ENCODE measurements around the gene FBF1.

FBF1 gene

DNA sequence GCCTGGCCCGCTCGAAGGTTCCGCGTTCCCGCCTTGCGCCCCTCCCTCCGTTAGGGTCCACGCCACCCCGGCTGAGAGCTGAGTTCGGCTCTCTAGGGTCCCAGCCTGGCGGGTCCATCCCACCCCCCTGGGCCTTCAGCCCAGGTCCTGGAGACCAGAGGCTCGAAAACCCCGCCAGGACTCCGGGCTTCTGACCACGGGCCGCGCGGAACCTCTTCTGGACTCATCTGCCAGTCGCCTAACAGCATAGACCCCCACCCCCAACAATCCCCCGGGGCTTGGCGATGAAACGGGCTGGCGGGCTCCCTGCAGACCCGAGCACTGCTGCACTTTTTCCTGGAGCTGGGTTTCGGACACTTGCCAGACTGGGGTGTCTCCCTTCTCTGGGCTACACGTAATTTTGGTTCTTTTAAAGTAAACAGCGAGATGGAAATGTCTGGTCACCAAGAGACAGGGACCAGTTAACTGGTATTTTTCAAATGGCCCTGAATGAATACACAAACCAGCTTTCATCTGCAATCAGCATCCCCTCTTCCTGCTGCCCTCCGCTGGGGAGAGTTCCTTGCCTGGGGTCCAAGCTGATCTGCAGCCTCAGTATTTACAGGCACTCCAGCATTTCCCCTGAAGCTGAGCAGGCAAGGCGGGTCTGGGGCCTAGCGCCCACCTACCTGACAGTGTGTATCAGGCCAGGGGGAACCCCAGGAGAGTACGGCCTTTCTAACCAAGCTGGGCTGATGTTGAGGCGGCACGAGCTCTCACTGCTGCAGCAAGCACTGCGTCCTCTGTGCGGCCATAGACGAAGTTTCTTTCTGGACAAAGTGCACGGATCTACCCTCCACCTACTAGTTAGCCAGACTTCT lies 43.5 kb downstream of the FBF1 start:
- no peak for DNase-seq (ENCODE audit: low spot score)
- in situ Hi-C loops (cut with MboI; ENCODE audit: low pct_unique_long_range_greater_than_20kb, low sequenced_read_pairs, unreplicated experiment): no loop called here
- TF ChIP-seq, protein P1, sequence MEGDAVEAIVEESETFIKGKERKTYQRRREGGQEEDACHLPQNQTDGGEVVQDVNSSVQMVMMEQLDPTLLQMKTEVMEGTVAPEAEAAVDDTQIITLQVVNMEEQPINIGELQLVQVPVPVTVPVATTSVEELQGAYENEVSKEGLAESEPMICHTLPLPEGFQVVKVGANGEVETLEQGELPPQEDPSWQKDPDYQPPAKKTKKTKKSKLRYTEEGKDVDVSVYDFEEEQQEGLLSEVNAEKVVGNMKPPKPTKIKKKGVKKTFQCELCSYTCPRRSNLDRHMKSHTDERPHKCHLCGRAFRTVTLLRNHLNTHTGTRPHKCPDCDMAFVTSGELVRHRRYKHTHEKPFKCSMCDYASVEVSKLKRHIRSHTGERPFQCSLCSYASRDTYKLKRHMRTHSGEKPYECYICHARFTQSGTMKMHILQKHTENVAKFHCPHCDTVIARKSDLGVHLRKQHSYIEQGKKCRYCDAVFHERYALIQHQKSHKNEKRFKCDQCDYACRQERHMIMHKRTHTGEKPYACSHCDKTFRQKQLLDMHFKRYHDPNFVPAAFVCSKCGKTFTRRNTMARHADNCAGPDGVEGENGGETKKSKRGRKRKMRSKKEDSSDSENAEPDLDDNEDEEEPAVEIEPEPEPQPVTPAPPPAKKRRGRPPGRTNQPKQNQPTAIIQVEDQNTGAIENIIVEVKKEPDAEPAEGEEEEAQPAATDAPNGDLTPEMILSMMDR (IDR thresholded peaks at IDR 0.05; ENCODE audit: extremely low read depth, insufficient read depth, missing control alignments): no peak

DNA sequence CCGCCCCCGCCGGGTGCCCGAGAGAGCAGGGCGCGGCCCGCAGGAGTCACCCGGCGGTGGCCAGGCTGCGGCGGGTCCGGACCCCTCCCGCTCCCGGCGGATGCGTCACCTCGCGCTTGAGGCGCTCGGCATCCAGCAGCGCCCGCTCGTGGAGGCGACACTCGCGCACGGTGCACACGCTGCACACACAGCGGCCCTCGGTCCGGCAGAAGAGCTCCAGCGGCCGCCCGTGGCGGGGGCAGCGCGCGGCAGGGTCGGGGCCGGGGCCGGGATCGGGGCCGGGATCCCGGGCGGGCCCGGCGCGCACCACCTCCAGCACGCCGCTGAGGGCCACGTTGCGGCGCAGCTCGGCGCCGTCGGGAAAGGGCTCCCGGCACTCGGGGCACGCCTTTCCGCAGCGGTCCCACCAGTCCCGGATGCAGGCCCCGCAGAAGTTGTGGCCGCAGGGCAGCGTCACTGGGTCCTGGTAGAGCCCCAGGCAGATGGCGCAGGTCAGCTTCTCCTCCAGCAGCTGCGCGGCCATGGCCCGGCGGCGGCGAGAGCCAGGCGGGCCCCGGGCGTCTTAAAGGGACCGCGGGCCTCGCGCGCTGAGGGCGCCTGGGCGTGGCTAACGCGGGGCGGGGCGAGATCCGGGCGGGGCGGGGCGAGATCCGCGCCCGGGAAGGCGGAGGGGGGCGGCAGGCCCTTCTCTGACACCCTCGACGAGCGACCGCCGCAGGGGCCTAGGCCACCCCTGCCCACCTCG lies 44.3 kb downstream of the FBF1 start, which contains the start of gene TRIM65:
TSS of gene TRIM65 (minus strand) at position 537 of the 745 bp plus-strand sequence. CDS start at position 523, 14 bp downstream.
- TF ChIP-seq, protein P1 (IDR thresholded peaks at IDR 0.05; ENCODE audit: extremely low read depth, insufficient read depth, missing control alignments): peak; percentile 68
- in situ Hi-C loops (cut with MboI; ENCODE audit: low pct_unique_long_range_greater_than_20kb, low sequenced_read_pairs, unreplicated experiment): no loop called here

DNA sequence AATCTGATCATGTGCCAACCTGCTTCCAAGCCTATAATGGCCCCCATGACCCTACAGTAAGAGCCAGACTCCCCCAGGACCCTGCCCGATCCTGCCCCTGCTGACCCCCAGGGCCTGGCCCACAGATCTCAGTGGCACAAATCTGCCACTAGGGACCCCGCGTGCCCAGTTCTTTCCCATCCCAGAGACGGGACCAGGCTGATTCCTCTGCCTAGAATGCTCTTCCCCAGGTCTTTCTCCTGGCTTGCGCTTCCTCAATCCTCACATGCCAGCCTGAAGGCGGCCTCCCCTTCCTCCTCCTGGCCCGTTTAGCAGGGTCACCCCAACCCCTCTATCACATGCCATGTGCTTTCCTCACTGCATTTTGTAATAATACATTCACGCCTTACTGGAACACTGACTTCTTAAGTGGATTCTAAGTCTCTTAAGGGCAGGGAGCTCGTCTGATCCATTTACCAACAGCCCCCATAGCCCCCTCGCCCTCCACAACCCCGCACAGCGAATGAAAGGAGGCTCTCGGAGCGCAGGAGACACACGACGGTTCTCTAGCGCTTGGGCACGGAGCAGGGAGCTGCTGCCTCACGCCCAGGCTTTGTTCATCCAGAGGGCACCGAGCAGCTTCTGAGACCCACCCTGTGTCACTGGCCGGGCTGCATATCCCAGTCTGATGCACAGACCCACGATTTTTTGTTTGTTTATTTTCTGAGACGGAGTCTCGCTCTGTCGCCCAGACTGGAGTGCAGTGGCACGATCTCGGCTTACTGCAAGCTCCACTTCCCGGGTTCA lies 45.3 kb downstream of the FBF1 start:
- DNase-seq (ENCODE audit: low spot score): no peak
- TF ChIP-seq, protein P1 (IDR thresholded peaks at IDR 0.05; ENCODE audit: extremely low read depth, insufficient read depth, missing control alignments): peak; percentile 17
- in situ Hi-C loops (cut with MboI; ENCODE audit: low pct_unique_long_range_greater_than_20kb, low sequenced_read_pairs, unreplicated experiment): no loop called here

More for the DNA sequence above, 44.3 kb downstream of the FBF1 start, which contains the start of gene TRIM65:
- peak; percentile 96 for DNase-seq (ENCODE audit: low spot score)

DNA sequence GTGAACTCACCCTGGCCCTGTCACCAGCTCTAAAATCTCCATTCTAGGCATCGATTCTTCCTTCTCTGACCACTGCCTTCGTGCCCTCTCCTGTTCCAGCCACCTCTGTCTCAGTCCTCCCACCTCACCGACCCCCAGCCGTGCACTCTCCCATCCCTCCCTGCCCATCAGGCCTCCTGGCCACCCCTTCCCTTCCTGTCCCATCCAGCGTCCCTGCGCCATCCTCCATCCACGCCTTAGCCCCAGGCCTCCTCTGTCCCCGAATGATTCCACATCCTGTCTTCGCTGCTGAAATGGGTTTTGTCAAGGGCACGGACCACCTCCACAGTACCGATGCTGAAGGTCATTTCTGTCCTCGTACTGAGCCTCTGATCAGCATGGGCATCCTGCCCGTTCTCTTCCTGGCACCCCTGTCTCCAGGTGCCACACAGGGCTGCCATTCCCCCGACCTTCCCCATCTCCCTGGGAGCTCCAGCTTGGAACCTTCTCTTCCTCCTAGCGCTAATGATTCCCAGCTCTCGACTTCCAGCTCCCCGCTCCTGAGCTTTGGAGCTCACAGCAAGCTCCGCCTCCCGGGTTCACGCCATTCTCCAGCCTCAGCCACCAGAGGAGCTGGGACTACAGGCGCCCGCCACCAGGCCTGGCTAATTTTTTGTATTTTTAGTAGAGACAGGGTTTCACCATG lies 46.7 kb downstream of the FBF1 start:
- in situ Hi-C loops (cut with MboI; ENCODE audit: low pct_unique_long_range_greater_than_20kb, low sequenced_read_pairs, unreplicated experiment): no loop called here
- no peak for DNase-seq (ENCODE audit: low spot score)
- TF ChIP-seq, protein P1 (IDR thresholded peaks at IDR 0.05; ENCODE audit: extremely low read depth, insufficient read depth, missing control alignments): no peak

DNA sequence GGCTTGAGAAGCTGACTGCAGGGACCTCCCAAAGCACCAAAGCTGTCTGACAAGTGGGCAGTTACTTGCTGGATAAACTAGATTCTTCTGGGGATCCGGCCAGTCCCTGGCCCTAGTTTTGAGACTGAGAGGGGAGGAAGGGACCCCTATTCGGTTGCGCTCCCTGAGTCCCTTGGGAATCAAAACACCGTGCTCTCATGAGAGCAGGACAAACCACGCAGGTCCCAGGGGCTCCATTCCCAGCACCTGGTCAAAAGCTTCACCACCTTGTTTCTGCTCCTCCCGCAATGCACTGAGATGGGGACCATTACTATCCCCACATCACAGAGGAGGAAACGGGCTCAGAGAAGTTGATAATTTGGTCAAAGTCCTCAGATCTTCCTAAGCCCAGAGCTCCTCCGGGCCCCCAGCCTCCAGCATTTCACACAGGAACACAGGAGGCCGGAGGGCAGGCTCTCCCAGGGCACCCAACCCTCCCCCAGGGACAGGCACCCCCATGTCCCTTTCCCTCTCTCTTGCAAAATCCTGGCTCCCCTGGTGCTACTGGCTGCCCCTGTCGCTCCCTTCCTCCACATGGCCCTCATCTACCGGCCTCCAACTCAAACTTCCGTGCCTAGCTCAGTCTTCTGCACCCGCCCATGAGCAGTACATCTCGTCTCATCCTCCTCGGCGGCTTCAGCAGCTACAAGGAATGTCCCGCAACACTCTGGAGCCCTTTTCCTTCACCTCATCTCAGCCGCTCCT lies 47.4 kb downstream of the FBF1 start:
- in situ Hi-C loops (cut with MboI; ENCODE audit: low pct_unique_long_range_greater_than_20kb, low sequenced_read_pairs, unreplicated experiment): no loop called here
- TF ChIP-seq, protein P1 (IDR thresholded peaks at IDR 0.05; ENCODE audit: extremely low read depth, insufficient read depth, missing control alignments): no peak
- DNase-seq (ENCODE audit: low spot score): no peak

Data from GM13977 (cell line).